GM23338 (cell line): ENCODE results near the gene SOS2. TPM values are rescaled to one million over a fixed set of nuclear protein-coding genes. Genes with fewer than 3 reads are reported as not detected.

ENCODE experiments used
- ATAC-seq: fragments of 200-7000 bp; cut with Tn5 transposase; 3 replicates; pipeline ENCODE4 v1.9.1; 2020
- DNase-seq: peaks from one replicate; pipeline ENCODE4 v3.0.0-alpha.2; 2015; ENCODE audit warnings: low spot score
- H2AFZ ChIP-seq: fragments of 200-600 bp; sonication (generic); 2 replicates; pipeline ENCODE4 v1.8.0; 2016; ENCODE audit warnings: antibody characterized with exemption, mild to moderate bottlenecking, moderate library complexity
- H3F3A ChIP-seq: fragments of 200-600 bp; sonication (generic); replicated peaks from 2 replicates; pipeline ENCODE4 v1.8.0; 2017; ENCODE audit warnings: antibody characterized with exemption, mixed run types, low read depth
- H3K27ac ChIP-seq: fragments of 200-600 bp; sonication (generic); 2 replicates; pipeline ENCODE4 v1.6.1; 2016; ENCODE audit warnings: low read depth
- H3K27me3 ChIP-seq: fragments of 200-600 bp; sonication (generic); 2 replicates; pipeline ENCODE4 v1.8.0; 2016; ENCODE audit warnings: mild to moderate bottlenecking, mixed run types, moderate library complexity; ENCODE audit not compliant: insufficient read depth
- H3K36me3 ChIP-seq: fragments of 200-600 bp; sonication (generic); 2 replicates; pipeline ENCODE4 v1.8.0; 2016; ENCODE audit warnings: mild to moderate bottlenecking; ENCODE audit not compliant: insufficient read depth
- H3K4me1 ChIP-seq: fragments of 200-600 bp; sonication (generic); 2 replicates; pipeline ENCODE4 v1.8.0; 2016; ENCODE audit warnings: mild to moderate bottlenecking, moderate library complexity; ENCODE audit not compliant: insufficient read depth
- H3K4me2 ChIP-seq: fragments of 200-600 bp; sonication (generic); 2 replicates; pipeline ENCODE4 v1.7.1; 2017; ENCODE audit warnings: mixed run types
- H3K4me3 ChIP-seq: fragments of 200-600 bp; sonication (generic); 2 replicates; pipeline ENCODE4 v1.6.1; 2016; ENCODE audit warnings: mixed run types
- H3K79me2 ChIP-seq: fragments of 200-600 bp; sonication (generic); replicated peaks from 2 replicates; pipeline ENCODE4 v1.8.0; 2017; ENCODE audit warnings: mild to moderate bottlenecking; ENCODE audit not compliant: insufficient read depth
- H3K9me2 ChIP-seq: fragments of 200-600 bp; sonication (generic); 2 replicates; pipeline ENCODE4 v1.8.0; 2017; ENCODE audit not compliant: insufficient read depth
- H4K20me1 ChIP-seq: fragments of 200-600 bp; sonication (generic); replicated peaks from 2 replicates; pipeline ENCODE4 v1.8.0; 2017; ENCODE audit warnings: mild to moderate bottlenecking; ENCODE audit not compliant: insufficient read depth
- H3K27ac Mint-ChIP-seq: 2 replicates; pipeline ENCODE4 v1.8.0; 2020; ENCODE audit warnings: inconsistent platforms, mild to moderate bottlenecking, moderate library complexity, mixed read lengths
- H3K27me3 Mint-ChIP-seq: 3 replicates; pipeline ENCODE4 v1.8.0; 2022; ENCODE audit warnings: low read depth, mild to moderate bottlenecking, moderate library complexity, mixed read lengths, inconsistent platforms; ENCODE audit not compliant: insufficient read depth, poor library complexity
- H3K36me3 Mint-ChIP-seq: 3 replicates; pipeline ENCODE4 v1.8.0; 2021; ENCODE audit warnings: low read depth, mild to moderate bottlenecking, inconsistent platforms, moderate library complexity, mixed read lengths
- H3K4me1 Mint-ChIP-seq: 3 replicates; pipeline ENCODE4 v1.8.0; 2020; ENCODE audit warnings: mild to moderate bottlenecking, inconsistent platforms, mixed read lengths
- H3K4me3 Mint-ChIP-seq: 3 replicates; pipeline ENCODE4 v1.8.0; 2021; ENCODE audit warnings: moderate library complexity, mild to moderate bottlenecking, inconsistent platforms, mixed read lengths
- H3K9me3 Mint-ChIP-seq: 3 replicates; pipeline ENCODE4 v1.8.0; 2020; ENCODE audit warnings: moderate library complexity, mild to moderate bottlenecking, inconsistent platforms, mixed read lengths
- CREB1 ChIP-seq: fragments of 250-450 bp; sonication (Bioruptor Pico); IDR thresholded peaks from 2 replicates; pipeline ENCODE4 v1.5.0; 2020; ENCODE audit warnings: low read depth, mild to moderate bottlenecking, moderate library complexity
- EZH2 ChIP-seq: fragments of 200-600 bp; sonication (generic); IDR thresholded peaks from one replicate; pipeline ENCODE4 v1.8.0; 2017; ENCODE audit warnings: antibody characterized with exemption, mild to moderate bottlenecking, low read depth; ENCODE audit not compliant: unreplicated experiment
- EZH2phosphoT487 ChIP-seq: fragments of 200-600 bp; sonication (generic); IDR thresholded peaks from one replicate; pipeline ENCODE4 v1.8.1; 2018; ENCODE audit warnings: antibody characterized with exemption; ENCODE audit not compliant: unreplicated experiment
- JUNB ChIP-seq: IDR thresholded peaks from one replicate; pipeline ENCODE4 v1.6.1; 2016; ENCODE audit warnings: antibody characterized with exemption; ENCODE audit not compliant: unreplicated experiment
- NANOG ChIP-seq: IDR thresholded peaks from 2 replicates; pipeline ENCODE4 v1.6.1; 2016; ENCODE audit warnings: antibody characterized with exemption, borderline replicate concordance
- POLR2AphosphoS5 ChIP-seq: IDR thresholded peaks from 2 replicates; pipeline ENCODE4 v1.6.1; 2016; ENCODE audit warnings: antibody characterized with exemption, low read depth
- STAT1 ChIP-seq: IDR thresholded peaks from one replicate; pipeline ENCODE4 v1.6.1; 2016; ENCODE audit warnings: antibody characterized with exemption; ENCODE audit not compliant: unreplicated experiment
- ZNF114 ChIP-seq: fragments of 250-450 bp; sonication (Bioruptor Pico); IDR thresholded peaks from 2 replicates; pipeline ENCODE4 v1.5.0; 2020; ENCODE audit warnings: mild to moderate bottlenecking, moderate library complexity
- ZNF331 ChIP-seq: fragments of 250-450 bp; sonication (Bioruptor Pico); IDR thresholded peaks from 2 replicates; pipeline ENCODE4 v1.5.0; 2020; ENCODE audit warnings: low read depth, mild to moderate bottlenecking, moderate library complexity
- polyA plus RNA-seq: library from polyadenylated mRNA; unstranded; fragments of >200 nt; fragmentation: Nextera tagmentation; extraction: Ambion mirVana; gene quantifications from 2 replicates; pipeline ENCODE4 v1.2.1, GENCODE V29; 2016
- total RNA-seq: library from RNA; depleted of rRNA; stranded (reverse); fragments of >200 nt; shearing (Covaris generic); gene quantifications from 2 replicates; pipeline ENCODE4 v1.2.3, GENCODE V29; 2014
- TF ChIP-seq, protein P1 (sequence below): IDR thresholded peaks from one replicate; pipeline ENCODE4 v1.6.1; 2018; ENCODE audit warnings: antibody characterized with exemption; ENCODE audit not compliant: unreplicated experiment
- TF ChIP-seq, protein P2 (sequence below), 2 experiments: fragments of 200-600 bp in 1 of 2; sonication (generic) in 1 of 2; conservative IDR thresholded peaks; 2 replicates each; pipeline versions ENCODE4 v1.5.1 to v1.6.1; 2016 to 2017; ENCODE audit warnings: antibody characterized with exemption in 2 of 2, low read depth in 2 of 2, mild to moderate bottlenecking in 2 of 2, moderate library complexity in 1 of 2
- TF ChIP-seq, protein P3 (sequence below): fragments of 250-450 bp; sonication (Bioruptor Pico); IDR thresholded peaks from 2 replicates; pipeline ENCODE4 v1.5.0; 2020; ENCODE audit warnings: mild to moderate bottlenecking, moderate library complexity
- TF ChIP-seq, protein P4 (sequence below): IDR thresholded peaks from 2 replicates; pipeline ENCODE4 v1.6.1; 2016; ENCODE audit warnings: antibody characterized with exemption

SOS2 gene
- total and polyA plus RNA-seq, 2 experiments from 2014 or later, result 3.5 to 11.4 TPM

- Histone ChIP-seq H3K79me2 (no peaks in the 10 kb centered on the region), H3K27me3 (no peaks in the 10 kb centered on the region), H4K20me1 (no peaks in the 10 kb centered on the region), H3F3A (no peaks in the 10 kb centered on the region), H2AFZ (no peak overlapping the region), H3K4me3 (no peak overlapping the region), H3K36me3 (no peaks in the 10 kb centered on the region), H3K4me2 (no peak overlapping the region), H3K4me1 (no peaks in the 10 kb centered on the region; the same call in 1 of the 2 replicates), H3K27ac (no peak overlapping the region), H3K9me2 (no peaks in the 10 kb centered on the region)
- Mint-ChIP-seq H3K27ac (no peak overlapping the region), H3K27me3 (peaks cover 5% of the 10 kb centered on the region), H3K4me3 (no peak overlapping the region), H3K4me1 (peaks cover 6% of the 10 kb centered on the region), H3K9me3 (no peaks in the 10 kb centered on the region), H3K36me3 (no peaks in the 10 kb centered on the region)
- TF ChIP-seq ZNF331 (CRISPR knock-in tag) (no peak), JUNB (no peak), NANOG (no peak), POLR2AphosphoS5 (no peak), EZH2 (no peak), ZNF114 (CRISPR knock-in tag) (no peak), CREB1 (no peak), EZH2phosphoT487 (no peak), STAT1 (no peak)
- TF ChIP-seq, protein P1, sequence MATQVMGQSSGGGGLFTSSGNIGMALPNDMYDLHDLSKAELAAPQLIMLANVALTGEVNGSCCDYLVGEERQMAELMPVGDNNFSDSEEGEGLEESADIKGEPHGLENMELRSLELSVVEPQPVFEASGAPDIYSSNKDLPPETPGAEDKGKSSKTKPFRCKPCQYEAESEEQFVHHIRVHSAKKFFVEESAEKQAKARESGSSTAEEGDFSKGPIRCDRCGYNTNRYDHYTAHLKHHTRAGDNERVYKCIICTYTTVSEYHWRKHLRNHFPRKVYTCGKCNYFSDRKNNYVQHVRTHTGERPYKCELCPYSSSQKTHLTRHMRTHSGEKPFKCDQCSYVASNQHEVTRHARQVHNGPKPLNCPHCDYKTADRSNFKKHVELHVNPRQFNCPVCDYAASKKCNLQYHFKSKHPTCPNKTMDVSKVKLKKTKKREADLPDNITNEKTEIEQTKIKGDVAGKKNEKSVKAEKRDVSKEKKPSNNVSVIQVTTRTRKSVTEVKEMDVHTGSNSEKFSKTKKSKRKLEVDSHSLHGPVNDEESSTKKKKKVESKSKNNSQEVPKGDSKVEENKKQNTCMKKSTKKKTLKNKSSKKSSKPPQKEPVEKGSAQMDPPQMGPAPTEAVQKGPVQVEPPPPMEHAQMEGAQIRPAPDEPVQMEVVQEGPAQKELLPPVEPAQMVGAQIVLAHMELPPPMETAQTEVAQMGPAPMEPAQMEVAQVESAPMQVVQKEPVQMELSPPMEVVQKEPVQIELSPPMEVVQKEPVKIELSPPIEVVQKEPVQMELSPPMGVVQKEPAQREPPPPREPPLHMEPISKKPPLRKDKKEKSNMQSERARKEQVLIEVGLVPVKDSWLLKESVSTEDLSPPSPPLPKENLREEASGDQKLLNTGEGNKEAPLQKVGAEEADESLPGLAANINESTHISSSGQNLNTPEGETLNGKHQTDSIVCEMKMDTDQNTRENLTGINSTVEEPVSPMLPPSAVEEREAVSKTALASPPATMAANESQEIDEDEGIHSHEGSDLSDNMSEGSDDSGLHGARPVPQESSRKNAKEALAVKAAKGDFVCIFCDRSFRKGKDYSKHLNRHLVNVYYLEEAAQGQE, result no peak
- TF ChIP-seq, protein P2, sequence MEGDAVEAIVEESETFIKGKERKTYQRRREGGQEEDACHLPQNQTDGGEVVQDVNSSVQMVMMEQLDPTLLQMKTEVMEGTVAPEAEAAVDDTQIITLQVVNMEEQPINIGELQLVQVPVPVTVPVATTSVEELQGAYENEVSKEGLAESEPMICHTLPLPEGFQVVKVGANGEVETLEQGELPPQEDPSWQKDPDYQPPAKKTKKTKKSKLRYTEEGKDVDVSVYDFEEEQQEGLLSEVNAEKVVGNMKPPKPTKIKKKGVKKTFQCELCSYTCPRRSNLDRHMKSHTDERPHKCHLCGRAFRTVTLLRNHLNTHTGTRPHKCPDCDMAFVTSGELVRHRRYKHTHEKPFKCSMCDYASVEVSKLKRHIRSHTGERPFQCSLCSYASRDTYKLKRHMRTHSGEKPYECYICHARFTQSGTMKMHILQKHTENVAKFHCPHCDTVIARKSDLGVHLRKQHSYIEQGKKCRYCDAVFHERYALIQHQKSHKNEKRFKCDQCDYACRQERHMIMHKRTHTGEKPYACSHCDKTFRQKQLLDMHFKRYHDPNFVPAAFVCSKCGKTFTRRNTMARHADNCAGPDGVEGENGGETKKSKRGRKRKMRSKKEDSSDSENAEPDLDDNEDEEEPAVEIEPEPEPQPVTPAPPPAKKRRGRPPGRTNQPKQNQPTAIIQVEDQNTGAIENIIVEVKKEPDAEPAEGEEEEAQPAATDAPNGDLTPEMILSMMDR (conservative IDR thresholded peaks at IDR 0.05; ENCODE audit: low read depth in 2 of 2), result no peak
- TF ChIP-seq, protein P3, sequence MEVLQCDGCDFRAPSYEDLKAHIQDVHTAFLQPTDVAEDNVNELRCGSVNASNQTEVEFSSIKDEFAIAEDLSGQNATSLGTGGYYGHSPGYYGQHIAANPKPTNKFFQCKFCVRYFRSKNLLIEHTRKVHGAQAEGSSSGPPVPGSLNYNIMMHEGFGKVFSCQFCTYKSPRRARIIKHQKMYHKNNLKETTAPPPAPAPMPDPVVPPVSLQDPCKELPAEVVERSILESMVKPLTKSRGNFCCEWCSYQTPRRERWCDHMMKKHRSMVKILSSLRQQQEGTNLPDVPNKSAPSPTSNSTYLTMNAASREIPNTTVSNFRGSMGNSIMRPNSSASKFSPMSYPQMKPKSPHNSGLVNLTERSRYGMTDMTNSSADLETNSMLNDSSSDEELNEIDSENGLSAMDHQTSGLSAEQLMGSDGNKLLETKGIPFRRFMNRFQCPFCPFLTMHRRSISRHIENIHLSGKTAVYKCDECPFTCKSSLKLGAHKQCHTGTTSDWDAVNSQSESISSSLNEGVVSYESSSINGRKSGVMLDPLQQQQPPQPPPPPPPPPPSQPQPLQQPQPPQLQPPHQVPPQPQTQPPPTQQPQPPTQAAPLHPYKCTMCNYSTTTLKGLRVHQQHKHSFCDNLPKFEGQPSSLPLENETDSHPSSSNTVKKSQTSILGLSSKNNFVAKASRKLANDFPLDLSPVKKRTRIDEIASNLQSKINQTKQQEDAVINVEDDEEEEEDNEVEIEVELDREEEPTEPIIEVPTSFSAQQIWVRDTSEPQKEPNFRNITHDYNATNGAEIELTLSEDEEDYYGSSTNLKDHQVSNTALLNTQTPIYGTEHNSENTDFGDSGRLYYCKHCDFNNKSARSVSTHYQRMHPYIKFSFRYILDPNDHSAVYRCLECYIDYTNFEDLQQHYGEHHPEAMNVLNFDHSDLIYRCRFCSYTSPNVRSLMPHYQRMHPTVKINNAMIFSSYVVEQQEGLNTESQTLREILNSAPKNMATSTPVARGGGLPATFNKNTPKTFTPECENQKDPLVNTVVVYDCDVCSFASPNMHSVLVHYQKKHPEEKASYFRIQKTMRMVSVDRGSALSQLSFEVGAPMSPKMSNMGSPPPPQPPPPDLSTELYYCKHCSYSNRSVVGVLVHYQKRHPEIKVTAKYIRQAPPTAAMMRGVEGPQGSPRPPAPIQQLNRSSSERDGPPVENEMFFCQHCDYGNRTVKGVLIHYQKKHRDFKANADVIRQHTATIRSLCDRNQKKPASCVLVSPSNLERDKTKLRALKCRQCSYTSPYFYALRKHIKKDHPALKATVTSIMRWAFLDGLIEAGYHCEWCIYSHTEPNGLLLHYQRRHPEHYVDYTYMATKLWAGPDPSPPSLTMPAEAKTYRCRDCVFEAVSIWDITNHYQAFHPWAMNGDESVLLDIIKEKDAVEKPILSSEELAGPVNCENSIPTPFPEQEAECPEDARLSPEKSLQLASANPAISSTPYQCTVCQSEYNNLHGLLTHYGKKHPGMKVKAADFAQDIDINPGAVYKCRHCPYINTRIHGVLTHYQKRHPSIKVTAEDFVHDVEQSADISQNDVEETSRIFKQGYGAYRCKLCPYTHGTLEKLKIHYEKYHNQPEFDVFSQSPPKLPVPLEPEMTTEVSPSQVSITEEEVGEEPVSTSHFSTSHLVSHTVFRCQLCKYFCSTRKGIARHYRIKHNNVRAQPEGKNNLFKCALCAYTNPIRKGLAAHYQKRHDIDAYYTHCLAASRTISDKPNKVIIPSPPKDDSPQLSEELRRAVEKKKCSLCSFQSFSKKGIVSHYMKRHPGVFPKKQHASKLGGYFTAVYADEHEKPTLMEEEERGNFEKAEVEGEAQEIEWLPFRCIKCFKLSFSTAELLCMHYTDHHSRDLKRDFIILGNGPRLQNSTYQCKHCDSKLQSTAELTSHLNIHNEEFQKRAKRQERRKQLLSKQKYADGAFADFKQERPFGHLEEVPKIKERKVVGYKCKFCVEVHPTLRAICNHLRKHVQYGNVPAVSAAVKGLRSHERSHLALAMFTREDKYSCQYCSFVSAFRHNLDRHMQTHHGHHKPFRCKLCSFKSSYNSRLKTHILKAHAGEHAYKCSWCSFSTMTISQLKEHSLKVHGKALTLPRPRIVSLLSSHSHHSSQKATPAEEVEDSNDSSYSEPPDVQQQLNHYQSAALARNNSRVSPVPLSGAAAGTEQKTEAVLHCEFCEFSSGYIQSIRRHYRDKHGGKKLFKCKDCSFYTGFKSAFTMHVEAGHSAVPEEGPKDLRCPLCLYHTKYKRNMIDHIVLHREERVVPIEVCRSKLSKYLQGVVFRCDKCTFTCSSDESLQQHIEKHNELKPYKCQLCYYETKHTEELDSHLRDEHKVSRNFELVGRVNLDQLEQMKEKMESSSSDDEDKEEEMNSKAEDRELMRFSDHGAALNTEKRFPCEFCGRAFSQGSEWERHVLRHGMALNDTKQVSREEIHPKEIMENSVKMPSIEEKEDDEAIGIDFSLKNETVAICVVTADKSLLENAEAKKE (CRISPR knock-in tag), result no peak
- TF ChIP-seq, protein P4, sequence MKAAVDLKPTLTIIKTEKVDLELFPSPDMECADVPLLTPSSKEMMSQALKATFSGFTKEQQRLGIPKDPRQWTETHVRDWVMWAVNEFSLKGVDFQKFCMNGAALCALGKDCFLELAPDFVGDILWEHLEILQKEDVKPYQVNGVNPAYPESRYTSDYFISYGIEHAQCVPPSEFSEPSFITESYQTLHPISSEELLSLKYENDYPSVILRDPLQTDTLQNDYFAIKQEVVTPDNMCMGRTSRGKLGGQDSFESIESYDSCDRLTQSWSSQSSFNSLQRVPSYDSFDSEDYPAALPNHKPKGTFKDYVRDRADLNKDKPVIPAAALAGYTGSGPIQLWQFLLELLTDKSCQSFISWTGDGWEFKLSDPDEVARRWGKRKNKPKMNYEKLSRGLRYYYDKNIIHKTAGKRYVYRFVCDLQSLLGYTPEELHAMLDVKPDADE, result no peak
- DNase-seq (no peak), ATAC-seq (no peak)
Measured at GRCh38 chr14:50087341-50088116, 143.8 kb downstream of the SOS2 start.
